NT2/D1 (cell line): ENCODE results near the gene CRIP3.

Experiments used
- YY1 ChIP-seq: IDR thresholded peaks from 2 replicates; pipeline ENCODE4 v1.6.1; 2011; ENCODE audit not compliant: insufficient read length, insufficient read depth
- ZNF274 ChIP-seq: IDR thresholded peaks from 2 replicates; pipeline ENCODE4 v1.6.1; 2011; ENCODE audit warnings: mild to moderate bottlenecking, low read depth, low read length

GRCh38 chr6:43347444-43347843 lies 38.8 kb upstream of the CRIP3 start:
- no peak for TF ChIP-seq ZNF274
- no peak for TF ChIP-seq YY1
